Measurements from ENCODE around the gene RBMS3.

Gene RBMS3

DNA sequence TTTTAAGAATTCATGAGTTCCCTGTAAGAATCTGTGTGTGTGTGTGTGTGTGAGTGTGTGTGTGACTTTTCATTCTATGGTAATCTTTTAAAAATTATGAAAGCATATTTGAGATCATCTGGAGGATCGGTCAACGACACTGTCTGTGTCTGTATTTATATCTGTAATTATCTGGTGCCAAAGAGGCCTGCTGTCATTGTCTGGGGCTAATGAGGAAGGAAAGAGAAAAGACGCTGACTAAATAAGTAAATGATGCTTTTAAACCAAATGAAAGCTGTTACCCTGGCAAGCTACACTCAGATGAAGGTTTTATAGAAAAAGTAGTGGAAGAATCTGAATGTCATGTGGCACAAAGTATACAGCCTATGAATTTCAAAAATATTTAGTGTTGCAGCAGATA lies 439.8 kb downstream of the RBMS3 start:
- Histone ChIP-seq H3K4me1 (ENCODE audit: control insufficient read depth in 2 of 2, insufficient read depth in 2 of 2, low read length in 2 of 2) (no peaks in the 10 kb centered on the region), H3K9me3 (ENCODE audit: control insufficient read depth in 2 of 2, low read length in 2 of 2) (no peaks in the 10 kb centered on the region), H3K9ac (ENCODE audit: low read depth in 1 of 2, low read length in 2 of 2) (no peak overlapping the region), H3K36me3 (ENCODE audit: control insufficient read depth in 2 of 2, insufficient read depth in 2 of 2, low read length in 2 of 2) (no peaks in the 10 kb centered on the region), H3K4me3 (ENCODE audit: low read length in 2 of 2) (no peak overlapping the region), H3K27me3 (ENCODE audit: control insufficient read depth in 2 of 2, insufficient read depth in 2 of 2, low read length in 2 of 2) (no peaks in the 10 kb centered on the region), H3K27ac (ENCODE audit: low read depth in 2 of 2, low read length in 2 of 2) (no peak overlapping the region)

- H3K4me1 ChIP-seq (ENCODE audit: control insufficient read depth in 2 of 2, insufficient read depth in 2 of 2, low read length in 2 of 2), result no peaks in the 10 kb centered on the region
- no peaks in the 10 kb centered on the region for H3K36me3 ChIP-seq (ENCODE audit: control insufficient read depth in 2 of 2, insufficient read depth in 2 of 2, low read length in 2 of 2)
Measured at GRCh38 chr3:29721789-29722188, 440.9 kb downstream of the RBMS3 start.

GRCh38 chr3:29731050-29731449 lies 450.2 kb downstream of the RBMS3 start:
- Histone ChIP-seq H3K9ac (ENCODE audit: low read depth in 1 of 2, low read length in 2 of 2) (no peak overlapping the region), H3K9me3 (ENCODE audit: control insufficient read depth in 2 of 2, low read length in 2 of 2) (no peaks in the 10 kb centered on the region), H3K36me3 (ENCODE audit: control insufficient read depth in 2 of 2, insufficient read depth in 2 of 2, low read length in 2 of 2) (no peaks in the 10 kb centered on the region), H3K27me3 (ENCODE audit: control insufficient read depth in 2 of 2, insufficient read depth in 2 of 2, low read length in 2 of 2) (no peaks in the 10 kb centered on the region), H3K4me1 (ENCODE audit: control insufficient read depth in 2 of 2, insufficient read depth in 2 of 2, low read length in 2 of 2) (no peaks in the 10 kb centered on the region), H3K4me3 (ENCODE audit: low read length in 2 of 2) (no peak overlapping the region), H3K27ac (ENCODE audit: low read depth in 2 of 2, low read length in 2 of 2) (no peak overlapping the region)

More at GRCh38 chr3:29721789-29722188, 440.9 kb downstream of the RBMS3 start:
- H3K27me3 ChIP-seq (ENCODE audit: control insufficient read depth in 2 of 2, insufficient read depth in 2 of 2, low read length in 2 of 2), result no peaks in the 10 kb centered on the region
- no peak overlapping the region for H3K4me3 ChIP-seq (ENCODE audit: low read length in 2 of 2)
- H3K9me3 ChIP-seq (ENCODE audit: control insufficient read depth in 2 of 2, low read length in 2 of 2), result no peaks in the 10 kb centered on the region
- H3K27ac ChIP-seq (ENCODE audit: low read depth in 2 of 2, low read length in 2 of 2), result no peak overlapping the region
- no peak overlapping the region for H3K9ac ChIP-seq (ENCODE audit: low read depth in 1 of 2, low read length in 2 of 2)

DNA sequence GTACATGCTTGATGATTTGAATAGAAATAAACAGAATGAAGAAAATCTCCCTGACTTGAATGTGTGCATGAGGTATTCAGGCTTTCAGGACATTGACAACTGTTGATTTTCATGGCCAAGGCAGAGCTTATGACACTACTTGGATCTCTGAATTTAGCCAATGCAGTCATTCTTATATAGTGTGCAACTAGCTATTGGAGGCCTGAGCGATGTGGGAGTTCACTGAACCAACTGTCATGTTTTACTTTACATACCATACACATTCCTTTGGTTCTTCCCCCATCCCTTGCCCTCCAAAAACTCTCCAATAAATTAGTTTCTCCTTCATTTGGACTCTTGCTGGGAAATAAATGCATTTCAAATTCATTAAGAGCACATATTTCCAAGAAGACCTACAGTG lies 460.4 kb downstream of the RBMS3 start:
- H3K9me3 ChIP-seq (ENCODE audit: control insufficient read depth in 2 of 2, low read length in 2 of 2), result no peaks in the 10 kb centered on the region
- H3K4me1 ChIP-seq (ENCODE audit: control insufficient read depth in 2 of 2, insufficient read depth in 2 of 2, low read length in 2 of 2), result no peaks in the 10 kb centered on the region
- no peaks in the 10 kb centered on the region for H3K36me3 ChIP-seq (ENCODE audit: control insufficient read depth in 2 of 2, insufficient read depth in 2 of 2, low read length in 2 of 2)
- no peaks in the 10 kb centered on the region for H3K27me3 ChIP-seq (ENCODE audit: control insufficient read depth in 2 of 2, insufficient read depth in 2 of 2, low read length in 2 of 2)
- H3K9ac ChIP-seq (ENCODE audit: low read depth in 1 of 2, low read length in 2 of 2), result no peak overlapping the region
- no peak overlapping the region for H3K4me3 ChIP-seq (ENCODE audit: low read length in 2 of 2)
- no peak overlapping the region for H3K27ac ChIP-seq (ENCODE audit: low read depth in 2 of 2, low read length in 2 of 2)

DNA sequence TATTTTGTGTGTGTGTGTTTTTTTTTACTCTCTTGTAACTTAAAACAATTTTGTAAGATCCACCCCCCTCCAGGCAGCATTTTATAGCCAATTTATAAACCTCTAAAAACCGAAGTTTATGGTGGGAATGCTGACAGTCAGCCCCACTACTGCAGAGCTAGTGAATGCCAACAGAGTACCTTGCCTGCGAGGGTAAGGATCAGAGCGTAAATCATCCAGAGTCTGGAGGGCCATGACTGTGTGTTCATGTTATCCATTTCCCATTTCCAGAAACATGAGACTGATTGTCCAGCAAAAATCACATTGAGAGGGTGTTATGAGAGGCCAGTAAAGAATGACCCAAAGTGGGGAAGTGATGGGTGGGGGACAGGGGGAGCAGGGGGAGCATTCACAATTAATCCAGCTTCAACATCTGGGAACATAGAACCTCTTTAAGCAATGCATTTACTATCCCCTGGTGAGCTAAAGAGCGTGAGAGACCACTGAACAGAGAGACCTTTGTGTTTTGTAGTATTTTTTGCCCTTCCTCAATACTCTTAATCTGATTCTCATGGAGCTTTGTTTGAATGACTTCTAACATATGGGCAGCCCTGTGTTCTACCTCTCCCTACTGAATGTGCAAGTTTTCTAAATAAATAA lies 464.5 kb downstream of the RBMS3 start:
- Histone ChIP-seq H3K9me3 (ENCODE audit: control insufficient read depth in 2 of 2, low read length in 2 of 2) (no peaks in the 10 kb centered on the region), H3K9ac (ENCODE audit: low read depth in 1 of 2, low read length in 2 of 2) (no peak overlapping the region), H3K4me3 (ENCODE audit: low read length in 2 of 2) (no peak overlapping the region), H3K36me3 (ENCODE audit: control insufficient read depth in 2 of 2, insufficient read depth in 2 of 2, low read length in 2 of 2) (no peaks in the 10 kb centered on the region), H3K4me1 (ENCODE audit: control insufficient read depth in 2 of 2, insufficient read depth in 2 of 2, low read length in 2 of 2) (no peaks in the 10 kb centered on the region), H3K27me3 (ENCODE audit: control insufficient read depth in 2 of 2, insufficient read depth in 2 of 2, low read length in 2 of 2) (no peaks in the 10 kb centered on the region), H3K27ac (ENCODE audit: low read depth in 2 of 2, low read length in 2 of 2) (no peak overlapping the region)

DNA sequence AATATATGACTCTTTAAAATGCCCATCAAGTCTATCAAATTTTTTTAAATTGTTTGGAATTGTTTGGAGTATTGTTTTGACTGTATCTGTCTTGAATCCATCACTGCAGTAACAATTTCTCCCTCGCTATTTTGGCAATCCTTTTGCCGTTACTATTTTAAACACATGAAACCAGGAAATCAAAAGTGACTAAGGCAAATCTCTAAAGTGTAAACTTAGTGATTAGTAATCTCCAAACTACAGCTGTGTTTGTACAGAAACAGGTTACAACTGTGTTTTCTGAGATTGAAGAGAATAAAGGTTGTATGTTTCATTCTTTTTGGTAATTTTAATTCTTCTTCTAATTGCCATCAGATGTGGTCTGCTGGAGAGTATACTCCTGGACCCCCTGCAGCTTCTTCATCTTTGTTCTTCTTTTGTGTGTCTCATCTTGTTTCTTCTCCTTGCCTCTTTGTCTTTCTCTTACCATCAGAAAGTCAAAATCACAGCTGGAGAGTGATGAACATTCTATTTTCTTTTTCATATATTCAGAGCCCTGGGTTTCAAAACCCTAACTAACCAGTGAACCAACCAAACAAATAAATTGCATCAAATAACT lies 465.4 kb downstream of the RBMS3 start:
- no peaks in the 10 kb centered on the region for H3K4me1 ChIP-seq (ENCODE audit: control insufficient read depth in 2 of 2, insufficient read depth in 2 of 2, low read length in 2 of 2)
- H3K36me3 ChIP-seq (ENCODE audit: control insufficient read depth in 2 of 2, insufficient read depth in 2 of 2, low read length in 2 of 2), result no peaks in the 10 kb centered on the region
- no peaks in the 10 kb centered on the region for H3K27me3 ChIP-seq (ENCODE audit: control insufficient read depth in 2 of 2, insufficient read depth in 2 of 2, low read length in 2 of 2)
- no peak overlapping the region for H3K27ac ChIP-seq (ENCODE audit: low read depth in 2 of 2, low read length in 2 of 2)
- H3K9me3 ChIP-seq (ENCODE audit: control insufficient read depth in 2 of 2, low read length in 2 of 2), result no peaks in the 10 kb centered on the region
- no peak overlapping the region for H3K9ac ChIP-seq (ENCODE audit: low read depth in 1 of 2, low read length in 2 of 2)
- no peak overlapping the region for H3K4me3 ChIP-seq (ENCODE audit: low read length in 2 of 2)

DNA sequence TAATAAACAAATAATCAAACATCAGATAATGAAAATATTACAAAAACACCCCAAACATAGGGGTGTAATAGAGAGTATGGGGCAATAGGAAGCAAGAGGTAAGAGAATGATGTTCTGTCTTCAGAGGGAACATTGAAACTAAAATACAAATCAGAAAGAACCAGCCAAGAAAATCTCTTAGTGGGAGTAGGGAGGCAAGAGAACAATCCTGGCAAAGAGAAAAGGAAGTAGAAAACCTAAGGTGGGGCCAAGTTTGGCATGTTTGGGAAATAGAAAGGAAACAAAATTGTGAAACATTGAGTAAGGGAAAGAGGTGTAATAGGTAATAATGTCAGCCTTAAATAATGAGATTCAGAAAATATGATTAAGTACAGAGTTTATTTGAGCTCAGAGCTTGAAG lies 467.1 kb downstream of the RBMS3 start:
- Histone ChIP-seq H3K4me1 (ENCODE audit: control insufficient read depth in 2 of 2, insufficient read depth in 2 of 2, low read length in 2 of 2) (no peaks in the 10 kb centered on the region), H3K4me3 (ENCODE audit: low read length in 2 of 2) (no peak overlapping the region), H3K9me3 (ENCODE audit: control insufficient read depth in 2 of 2, low read length in 2 of 2) (no peaks in the 10 kb centered on the region), H3K9ac (ENCODE audit: low read depth in 1 of 2, low read length in 2 of 2) (no peak overlapping the region), H3K36me3 (ENCODE audit: control insufficient read depth in 2 of 2, insufficient read depth in 2 of 2, low read length in 2 of 2) (no peaks in the 10 kb centered on the region), H3K27ac (ENCODE audit: low read depth in 2 of 2, low read length in 2 of 2) (no peak overlapping the region), H3K27me3 (ENCODE audit: control insufficient read depth in 2 of 2, insufficient read depth in 2 of 2, low read length in 2 of 2) (no peaks in the 10 kb centered on the region)

DNA sequence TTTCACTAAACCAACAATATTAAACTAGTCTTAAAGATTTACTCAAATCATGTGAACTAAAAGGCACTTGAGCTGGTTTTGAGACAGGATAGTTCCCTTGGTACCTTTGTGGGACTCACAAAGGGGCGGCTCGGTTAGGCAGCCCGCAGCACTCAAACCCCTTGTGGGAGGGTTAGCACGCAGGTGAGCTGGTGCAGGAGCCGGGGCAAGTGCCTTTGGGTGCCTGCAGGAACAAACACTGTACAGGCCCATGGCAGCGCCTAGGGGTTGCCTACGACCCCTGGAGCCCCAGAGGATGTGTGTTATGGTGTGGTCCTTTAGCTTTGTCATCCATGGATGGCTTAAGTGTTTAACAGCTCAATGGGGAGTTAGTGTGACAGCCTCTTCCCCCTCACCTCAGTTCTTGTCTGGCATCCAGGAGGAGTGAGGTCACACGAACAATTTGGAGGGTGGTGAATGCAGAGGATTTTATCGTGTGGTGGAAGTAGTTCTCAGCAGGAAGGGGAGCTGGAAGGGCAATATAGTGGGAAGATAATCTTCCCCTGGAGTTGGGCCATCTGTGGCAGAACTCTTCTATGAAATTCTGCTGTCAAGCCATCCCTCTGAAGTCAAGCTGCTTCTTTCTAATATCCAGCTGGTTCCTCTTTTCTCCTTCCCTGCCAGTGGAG lies 470.9 kb downstream of the RBMS3 start:
- H3K9ac ChIP-seq (ENCODE audit: low read depth in 1 of 2, low read length in 2 of 2), result no peak overlapping the region
- no peaks in the 10 kb centered on the region for H3K9me3 ChIP-seq (ENCODE audit: control insufficient read depth in 2 of 2, low read length in 2 of 2)
- no peak overlapping the region for H3K27ac ChIP-seq (ENCODE audit: low read depth in 2 of 2, low read length in 2 of 2)
- no peak overlapping the region for H3K4me3 ChIP-seq (ENCODE audit: low read length in 2 of 2)
- H3K36me3 ChIP-seq (ENCODE audit: control insufficient read depth in 2 of 2, insufficient read depth in 2 of 2, low read length in 2 of 2), result no peaks in the 10 kb centered on the region
- no peaks in the 10 kb centered on the region for H3K4me1 ChIP-seq (ENCODE audit: control insufficient read depth in 2 of 2, insufficient read depth in 2 of 2, low read length in 2 of 2)
- no peaks in the 10 kb centered on the region for H3K27me3 ChIP-seq (ENCODE audit: control insufficient read depth in 2 of 2, insufficient read depth in 2 of 2, low read length in 2 of 2)

GRCh38 chr3:29754346-29754745 lies 473.5 kb downstream of the RBMS3 start:
- Histone ChIP-seq H3K27me3 (ENCODE audit: control insufficient read depth in 2 of 2, insufficient read depth in 2 of 2, low read length in 2 of 2) (no peaks in the 10 kb centered on the region), H3K4me3 (ENCODE audit: low read length in 2 of 2) (no peak overlapping the region), H3K27ac (ENCODE audit: low read depth in 2 of 2, low read length in 2 of 2) (no peak overlapping the region), H3K9ac (ENCODE audit: low read depth in 1 of 2, low read length in 2 of 2) (no peak overlapping the region), H3K9me3 (ENCODE audit: control insufficient read depth in 2 of 2, low read length in 2 of 2) (no peaks in the 10 kb centered on the region), H3K4me1 (ENCODE audit: control insufficient read depth in 2 of 2, insufficient read depth in 2 of 2, low read length in 2 of 2) (peaks cover 0 to under 1% of the 10 kb centered on the region in 2 donors), H3K36me3 (ENCODE audit: control insufficient read depth in 2 of 2, insufficient read depth in 2 of 2, low read length in 2 of 2) (no peaks in the 10 kb centered on the region)

DNA sequence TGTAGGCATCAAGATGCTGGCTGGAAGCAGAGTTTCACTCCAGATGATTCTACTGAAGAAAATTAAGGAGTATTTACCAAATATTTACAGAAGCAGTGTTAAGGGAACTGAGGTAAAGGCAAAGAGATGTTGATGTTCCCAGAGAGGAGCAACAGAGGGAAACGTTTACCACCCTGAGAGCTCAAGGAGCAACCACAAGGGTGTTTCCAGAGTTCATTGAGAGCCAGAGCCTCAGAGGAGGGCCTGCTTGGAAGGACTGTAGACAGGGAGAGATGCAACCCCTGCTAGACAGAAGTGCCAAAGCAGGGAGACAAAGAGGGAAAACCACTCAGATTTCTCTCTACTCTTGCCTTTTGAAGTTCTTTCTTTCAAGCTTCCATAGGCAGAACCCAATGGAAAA lies 474.5 kb downstream of the RBMS3 start:
- Histone ChIP-seq H3K27ac (ENCODE audit: low read depth in 2 of 2, low read length in 2 of 2) (no peak overlapping the region), H3K4me1 (ENCODE audit: control insufficient read depth in 2 of 2, insufficient read depth in 2 of 2, low read length in 2 of 2) (peaks cover 0 to 7% of the 10 kb centered on the region in 2 donors), H3K4me3 (ENCODE audit: low read length in 2 of 2) (no peak overlapping the region), H3K27me3 (ENCODE audit: control insufficient read depth in 2 of 2, insufficient read depth in 2 of 2, low read length in 2 of 2) (no peaks in the 10 kb centered on the region), H3K9me3 (ENCODE audit: control insufficient read depth in 2 of 2, low read length in 2 of 2) (no peaks in the 10 kb centered on the region), H3K9ac (ENCODE audit: low read depth in 1 of 2, low read length in 2 of 2) (no peak overlapping the region), H3K36me3 (ENCODE audit: control insufficient read depth in 2 of 2, insufficient read depth in 2 of 2, low read length in 2 of 2) (no peaks in the 10 kb centered on the region)
